ENCODE results near the gene ANKRD36C.
"Not testable (repeated sequence)": the region's sequence is repeated elsewhere in the genome, so short reads cannot be mapped to it uniquely, and the experiment has no call there.

Gene ANKRD36C

GRCh38 chr2:95991351-95992094 lies at the start of gene ANKRD36C:
Gene ANKRD36C (minus strand): TSS chr2:95991824. CDS start chr2:95991708, 116 bp downstream.
- intact Hi-C loops (cut with DNase I), result loop anchor here (10.0 kb wide), 1 partner anchor 123 kb away; the partner anchor contains the start of gene ADRA2B
- DNase-seq, result peak in 3 of 10 donors; percentile 75 to 86 (median 80)

GRCh38 chr2:96035554-96035953 lies 43.9 kb upstream of the ANKRD36C start:
- intact Hi-C loops (cut with DNase I), result not testable (repeated sequence)

GRCh38 chr2:96034792-96035191 lies 43.2 kb upstream of the ANKRD36C start, which contains the start of gene GPAT2:
Gene GPAT2 (minus strand): TSS chr2:96034916. CDS start chr2:96032359, 2,557 bp downstream.
- DNase-seq; intact Hi-C loops (cut with DNase I): not testable (repeated sequence)

More at GRCh38 chr2:96035554-96035953, 43.9 kb upstream of the ANKRD36C start:
- DNase-seq, result not testable (repeated sequence)

- DNase-seq; intact Hi-C loops (cut with DNase I): not testable (repeated sequence)
Observed at GRCh38 chr2:96033997-96034396, 42.4 kb upstream of the ANKRD36C start.

GRCh38 chr2:96027725-96028325 lies 36.2 kb upstream of the ANKRD36C start:
- intact Hi-C loops (cut with DNase I), result loop anchor here (10.0 kb wide), 1 partner anchor 87 kb away; the partner anchor contains the start of gene ADRA2B

GRCh38 chr2:96025755-96026154 lies 34.1 kb upstream of the ANKRD36C start:
- peak in 1 of 10 donors; percentile 55 for DNase-seq
- intact Hi-C loops (cut with DNase I), result loop anchor here (10.0 kb wide), 1 partner anchor 89 kb away; the partner anchor contains the start of gene ADRA2B

More at GRCh38 chr2:96027725-96028325, 36.2 kb upstream of the ANKRD36C start:
- DNase-seq, result not testable (repeated sequence)

GRCh38 chr2:96025194-96025492 lies 33.5 kb upstream of the ANKRD36C start:
- peak in 1 of 10 donors; percentile 59 for DNase-seq
- intact Hi-C loops (cut with DNase I), result loop anchor here (10.0 kb wide), 1 partner anchor 90 kb away; the partner anchor contains the start of gene ADRA2B

- intact Hi-C loops (cut with DNase I), result loop anchor here (10.0 kb wide), 1 partner anchor 90 kb away; the partner anchor contains the start of gene ADRA2B
- peak in 5 of 10 donors; percentile 55 to 92 (median 84) for DNase-seq
Observed at GRCh38 chr2:96024336-96025193, 32.9 kb upstream of the ANKRD36C start.

- DNase-seq, result peak in 1 of 10 donors; percentile 84
- intact Hi-C loops (cut with DNase I), result loop anchor here (10.0 kb wide), 1 partner anchor 91 kb away; the partner anchor contains the start of gene ADRA2B
Observed at GRCh38 chr2:96023701-96024100, 32.1 kb upstream of the ANKRD36C start.

- intact Hi-C loops (cut with DNase I), result loop anchor here (10.0 kb wide), 1 partner anchor 92 kb away; the partner anchor contains the start of gene ADRA2B
- peak; percentile 80 to 98 (median 90) for DNase-seq
Observed at GRCh38 chr2:96022701-96023447, 31.2 kb upstream of the ANKRD36C start.

GRCh38 chr2:96022126-96022525 lies 30.5 kb upstream of the ANKRD36C start:
- intact Hi-C loops (cut with DNase I), result loop anchor here (10.0 kb wide), 1 partner anchor 93 kb away; the partner anchor contains the start of gene ADRA2B
- not testable (repeated sequence) for DNase-seq

- DNase-seq, result peak in 1 of 10 donors; percentile 46
- intact Hi-C loops (cut with DNase I), result loop anchor here (10.0 kb wide), 1 partner anchor 94 kb away; the partner anchor contains the start of gene ADRA2B
Observed at GRCh38 chr2:96021142-96021541, 29.5 kb upstream of the ANKRD36C start.

GRCh38 chr2:96019909-96020590 lies 28.4 kb upstream of the ANKRD36C start:
- DNase-seq, result peak in 1 of 10 donors; percentile 34
- intact Hi-C loops (cut with DNase I), result loop anchor here (10.0 kb wide), 2 partner anchors 95 to 155 kb away; partner anchors contain the start of gene ADRA2B

GRCh38 chr2:96016321-96016720 lies 24.7 kb upstream of the ANKRD36C start:
- intact Hi-C loops (cut with DNase I), result loop anchor here (10.0 kb wide), 1 partner anchor 158 kb away; no protein-coding TSS in a partner anchor
- not testable (repeated sequence) for DNase-seq

- peak in 1 of 10 donors; percentile 49 for DNase-seq
- intact Hi-C loops (cut with DNase I), result loop anchor here (10.0 kb wide), 1 partner anchor 162 kb away; no protein-coding TSS in a partner anchor
Observed at GRCh38 chr2:96012792-96013264, 21.2 kb upstream of the ANKRD36C start.

- DNase-seq, result peak in 2 of 10 donors; percentile 39 to 79
- intact Hi-C loops (cut with DNase I), result loop anchor here (10.0 kb wide), 1 partner anchor 163 kb away; no protein-coding TSS in a partner anchor
Observed at GRCh38 chr2:96012086-96012791, 20.6 kb upstream of the ANKRD36C start.

- peak in 9 of 10 donors; percentile 51 to 94 (median 64) for DNase-seq
- intact Hi-C loops (cut with DNase I), result loop anchor here (10.0 kb wide), 1 partner anchor 164 kb away; no protein-coding TSS in a partner anchor
Observed at GRCh38 chr2:96011129-96011455, 19.5 kb upstream of the ANKRD36C start.

All from posterior cingulate gyrus (tissue), 11 donors.